ENCODE measurements around the gene SCYL1. TPM values are rescaled to one million over a fixed set of nuclear protein-coding genes. Genes with fewer than 3 reads are reported as not detected.

Gene SCYL1
- polyA plus RNA-seq, 1 donor (not counting 4 experiments of a cell fraction or from before 2014, with no cell fraction given), result 31.3 TPM

DNA sequence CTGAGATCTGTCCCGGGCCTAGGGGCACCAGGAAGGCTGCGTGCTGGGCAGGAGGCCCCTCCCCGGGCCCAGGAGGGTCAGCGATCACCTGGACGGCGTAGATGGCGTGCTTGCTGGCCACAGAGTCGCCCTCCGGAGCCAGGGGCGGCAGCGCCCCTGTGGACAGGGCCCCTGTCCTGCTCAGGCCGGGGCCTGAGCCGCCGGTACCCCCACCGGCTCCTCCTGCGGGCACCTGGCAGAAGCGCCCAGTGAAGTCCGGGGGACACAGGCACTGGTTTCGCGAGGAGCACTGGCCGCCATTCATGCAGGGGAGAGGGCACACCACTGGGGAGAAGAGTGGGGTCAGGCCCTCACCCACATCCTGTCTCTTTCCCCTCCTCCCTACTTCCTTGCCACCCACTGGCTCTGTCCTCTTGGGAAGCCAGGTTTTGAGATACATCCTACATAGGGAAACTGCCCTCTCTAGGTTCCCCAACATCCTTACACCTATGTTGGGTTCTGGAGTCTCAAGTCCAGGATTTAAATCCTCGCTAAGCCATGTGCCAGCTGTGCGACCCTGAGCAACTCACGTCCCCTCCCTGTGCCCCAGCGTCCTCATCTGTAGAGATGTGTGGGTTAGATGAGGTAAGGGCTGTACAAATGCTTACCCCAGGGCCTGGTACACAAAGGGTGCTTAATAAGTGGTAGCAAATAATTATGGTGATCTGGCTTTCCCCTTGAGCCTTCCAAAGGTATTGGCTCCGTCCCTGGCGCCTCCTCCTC lies 29.4 kb downstream of the SCYL1 start:
- H3K36me3 ChIP-seq (ENCODE audit: control insufficient read depth in 2 of 2, extremely low read depth in 1 of 2, insufficient read depth in 2 of 2, low read length in 2 of 2), result no peaks in the 10 kb centered on the region
- H3K27me3 ChIP-seq (ENCODE audit: control insufficient read depth, extremely low read depth, insufficient read depth, low read length), result no peaks in the 10 kb centered on the region
- dilution Hi-C loops (cut with MboI; ENCODE audit: extremely low pct_ligation_motif_present, low sequenced_read_pairs), result no loop called here
- H3K4me3 ChIP-seq (ENCODE audit: control insufficient read depth in 2 of 3, extremely low read depth in 1 of 3, insufficient read depth in 2 of 3, low read depth in 1 of 3, low read length in 3 of 3), result no peak overlapping the region
- no peaks in the 10 kb centered on the region for H4K20me1 ChIP-seq (ENCODE audit: control insufficient read depth, extremely low read depth, insufficient read depth, low read length)
- H3K27ac ChIP-seq (ENCODE audit: control insufficient read depth, insufficient read depth, low read length), result no peak overlapping the region
- H3K9me3 ChIP-seq (ENCODE audit: control insufficient read depth, low read depth, low read length), result no peaks in the 10 kb centered on the region
- no peak overlapping the region for H3K9ac ChIP-seq (ENCODE audit: control insufficient read depth, extremely low read depth, insufficient read depth, low read length)
- TF ChIP-seq, protein P1, sequence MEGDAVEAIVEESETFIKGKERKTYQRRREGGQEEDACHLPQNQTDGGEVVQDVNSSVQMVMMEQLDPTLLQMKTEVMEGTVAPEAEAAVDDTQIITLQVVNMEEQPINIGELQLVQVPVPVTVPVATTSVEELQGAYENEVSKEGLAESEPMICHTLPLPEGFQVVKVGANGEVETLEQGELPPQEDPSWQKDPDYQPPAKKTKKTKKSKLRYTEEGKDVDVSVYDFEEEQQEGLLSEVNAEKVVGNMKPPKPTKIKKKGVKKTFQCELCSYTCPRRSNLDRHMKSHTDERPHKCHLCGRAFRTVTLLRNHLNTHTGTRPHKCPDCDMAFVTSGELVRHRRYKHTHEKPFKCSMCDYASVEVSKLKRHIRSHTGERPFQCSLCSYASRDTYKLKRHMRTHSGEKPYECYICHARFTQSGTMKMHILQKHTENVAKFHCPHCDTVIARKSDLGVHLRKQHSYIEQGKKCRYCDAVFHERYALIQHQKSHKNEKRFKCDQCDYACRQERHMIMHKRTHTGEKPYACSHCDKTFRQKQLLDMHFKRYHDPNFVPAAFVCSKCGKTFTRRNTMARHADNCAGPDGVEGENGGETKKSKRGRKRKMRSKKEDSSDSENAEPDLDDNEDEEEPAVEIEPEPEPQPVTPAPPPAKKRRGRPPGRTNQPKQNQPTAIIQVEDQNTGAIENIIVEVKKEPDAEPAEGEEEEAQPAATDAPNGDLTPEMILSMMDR (optimal IDR thresholded peaks at IDR 0.05 in 1 of 3, IDR thresholded peaks at IDR 0.05 in 1 of 3, conservative IDR thresholded peaks at IDR 0.05 in 1 of 3; ENCODE audit: extremely low read depth in 1 of 3, insufficient read depth in 2 of 3, low read length in 3 of 3), result no peak
- TF ChIP-seq EZH2 (IDR thresholded peaks at IDR 0.05; ENCODE audit: low read length), result no peak
- peaks cover 2% of the 10 kb centered on the region for H3K9me1 ChIP-seq (ENCODE audit: control insufficient read depth, extremely low read depth, insufficient read depth, low read length)
- no peaks in the 10 kb centered on the region for H3K79me2 ChIP-seq (ENCODE audit: control insufficient read depth, insufficient read depth, low read length)
- DNase-seq (ENCODE audit: low read depth, low spot score) (no peak), FAIRE-seq (no peak)
- H3K4me1 ChIP-seq (ENCODE audit: control insufficient read depth, extremely low read depth, insufficient read depth, low read length), result peaks cover 31% of the 10 kb centered on the region
- H3K4me2 ChIP-seq (ENCODE audit: control insufficient read depth, extremely low read depth, insufficient read depth, low read depth, low read length), result no peak overlapping the region
- no peak overlapping the region for H2AFZ ChIP-seq (ENCODE audit: control insufficient read depth, low read length)

DNA sequence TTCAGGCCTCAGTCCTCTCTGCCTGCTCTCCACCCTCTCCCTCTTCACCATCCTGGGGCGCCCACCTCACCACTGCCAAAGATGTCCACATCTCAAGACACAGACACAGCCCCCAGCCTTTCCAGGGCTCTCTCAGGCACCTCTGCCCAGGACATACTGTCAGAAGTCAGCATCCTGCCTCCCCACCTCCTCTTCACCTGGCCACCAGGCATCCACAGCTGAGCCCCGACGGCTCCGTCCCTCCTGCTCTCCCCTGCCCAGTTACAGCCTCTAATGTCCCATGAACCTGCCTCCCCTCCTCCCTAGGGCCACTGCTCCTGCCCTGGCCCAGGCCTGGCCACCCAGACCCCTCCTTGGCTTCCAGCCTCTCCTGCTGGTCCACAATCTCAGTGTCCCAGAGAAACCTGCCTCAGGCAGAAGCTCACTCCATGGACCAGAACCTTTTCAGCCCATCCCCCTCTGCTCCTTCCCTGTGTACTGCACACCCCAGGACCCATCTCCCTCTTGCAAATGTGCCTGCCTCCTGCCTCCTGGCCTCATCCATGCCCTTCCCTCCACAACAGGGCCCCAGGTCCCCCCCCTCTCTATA lies 30.1 kb downstream of the SCYL1 start:
- no peaks in the 10 kb centered on the region for H3K9me3 ChIP-seq (ENCODE audit: control insufficient read depth, low read depth, low read length)
- H3K9ac ChIP-seq (ENCODE audit: control insufficient read depth, extremely low read depth, insufficient read depth, low read length), result no peak overlapping the region
- no peak for FAIRE-seq
- TF ChIP-seq EZH2 (IDR thresholded peaks at IDR 0.05; ENCODE audit: low read length), result no peak
- H3K4me2 ChIP-seq (ENCODE audit: control insufficient read depth, extremely low read depth, insufficient read depth, low read depth, low read length), result no peak overlapping the region
- H3K4me1 ChIP-seq (ENCODE audit: control insufficient read depth, extremely low read depth, insufficient read depth, low read length), result peaks cover 38% of the 10 kb centered on the region
- no peaks in the 10 kb centered on the region for H3K79me2 ChIP-seq (ENCODE audit: control insufficient read depth, insufficient read depth, low read length)
- peaks cover 2% of the 10 kb centered on the region for H3K9me1 ChIP-seq (ENCODE audit: control insufficient read depth, extremely low read depth, insufficient read depth, low read length)
- H3K27ac ChIP-seq (ENCODE audit: control insufficient read depth, insufficient read depth, low read length), result no peak overlapping the region
- DNase-seq (ENCODE audit: low read depth, low spot score), result no peak
- H4K20me1 ChIP-seq (ENCODE audit: control insufficient read depth, extremely low read depth, insufficient read depth, low read length), result no peaks in the 10 kb centered on the region
- no peaks in the 10 kb centered on the region for H3K36me3 ChIP-seq (ENCODE audit: control insufficient read depth in 2 of 2, extremely low read depth in 1 of 2, insufficient read depth in 2 of 2, low read length in 2 of 2)
- no peaks in the 10 kb centered on the region for H3K27me3 ChIP-seq (ENCODE audit: control insufficient read depth, extremely low read depth, insufficient read depth, low read length)
- H2AFZ ChIP-seq (ENCODE audit: control insufficient read depth, low read length), result no peak overlapping the region
- dilution Hi-C loops (cut with MboI; ENCODE audit: extremely low pct_ligation_motif_present, low sequenced_read_pairs), result no loop called here
- H3K4me3 ChIP-seq (ENCODE audit: control insufficient read depth in 2 of 3, extremely low read depth in 1 of 3, insufficient read depth in 2 of 3, low read depth in 1 of 3, low read length in 3 of 3), result no peak overlapping the region
